Ovary (tissue), 9 donors: ENCODE data around the gene EBF4. TPM values are rescaled to one million over a fixed set of nuclear protein-coding genes. Genes with fewer than 3 reads are reported as not detected.

Experiments used
- DNase-seq, 5 donors: peaks; one replicate each; pipeline ENCODE4 v3.0.0-alpha.2; 2019 to 2020
- H3K27ac ChIP-seq, 2 donors: fragments of 200-600 bp; one replicate each; pipeline versions ENCODE4 v1.5.1 to v1.8.0; 2019 to 2022
- H3K27me3 ChIP-seq: fragments of 200-600 bp; one replicate; pipeline ENCODE4 v1.8.0; 2022
- H3K36me3 ChIP-seq: fragments of 200-600 bp; sonication (generic); one replicate; pipeline ENCODE4 v1.5.1; 2019
- H3K4me1 ChIP-seq: one replicate; pipeline ENCODE4 v1.8.1; 2013; ENCODE audit warnings: mild to moderate bottlenecking, moderate library complexity; ENCODE audit not compliant: insufficient read depth
- H3K4me3 ChIP-seq: fragments of 200-600 bp; sonication (generic); one replicate; pipeline ENCODE4 v1.5.1; 2017
- H3K9me3 ChIP-seq, 2 donors: fragments of 200-600 bp in 1 of 2; sonication (generic) in 1 of 2; one replicate each; pipeline versions ENCODE4 v1.5.1 to v1.8.1; 2013 to 2019; ENCODE audit warnings: mild to moderate bottlenecking in 1 of 2, moderate library complexity in 1 of 2
- CTCF ChIP-seq, 3 donors: fragments of 450-650 bp in 2 of 3; fragments of 200-600 bp in 1 of 3; IDR thresholded peaks; one replicate each; pipeline versions ENCODE4 v1.5.1 to v1.8.0; 2016 to 2022; ENCODE audit warnings: antibody characterized with exemption in 3 of 3, mild to moderate bottlenecking in 1 of 3
- EP300 ChIP-seq: sonication (generic); formaldehyde crosslinking; IDR thresholded peaks from one replicate; pipeline ENCODE4 v1.6.1; 2017; ENCODE audit warnings: antibody characterized with exemption
- POLR2A ChIP-seq: fragments of 450-650 bp; IDR thresholded peaks from one replicate; pipeline ENCODE4 v1.6.1; 2017; ENCODE audit warnings: antibody characterized with exemption, mild to moderate bottlenecking, moderate library complexity
- WGBS, 3 donors: extraction: QIAGEN DNeasy Blood & Tissue Kit in 1 of 3; methylation state at CpG; one replicate each; pipeline versions ENCODE4 v1.1.5 to v1.1.7; 2013 to 2017; 5-methylcytosine and 5-hydroxymethylcytosine counted together
- intact Hi-C, 4 donors: fragments of 100-400 bp; cut with DNase I; formaldehyde crosslinking; loops; one replicate each; pipeline versions ENCODE4 v1.11.0 to v1.15.1; 2022 to 2023
- polyA plus RNA-seq, 2 donors: library from polyadenylated mRNA; stranded (reverse); fragments of 200-250 nt in 1 of 2; fragments of 350-450 nt in 1 of 2; fragmentation: Illumina TruSeq in 1 of 2; extraction: RNeasy Lipid Tissue Mini Kit (QIAGEN cat#74804) in 1 of 2; gene quantifications; one replicate each; pipeline ENCODE4 v1.2.3, GENCODE V29; 2013 to 2014
- total RNA-seq, 7 donors: library from RNA; depleted of rRNA in 2 of 7; stranded (reverse); fragments of >200 nt in 2 of 7; fragmentation: NEBNext Ultra II Directional in 3 of 7; extraction: Animal tissue kit (Norgen Biotek cat#: 25700) in 3 of 7; gene quantifications; one replicate each; pipeline versions ENCODE4 v1.1.0 to v1.2.4, GENCODE V29; 2016 to 2023
- donor health status: DM: no; HTN: no; CAD: no; lungs with moderate emphysema.
- donor health status: DM: no; HTN: no; CAD: no.
- donor health status: Bipolar disorder and iron deficiency.
- donor health status: DM: yes; HTN: yes; CAD: no.
- donor health status: DM: no; HTN: no; CAD: no.
- donor health status: DM: yes; HTN: yes; CAD: no.

Gene EBF4
- total and polyA plus RNA-seq, 9 donors = 9.4 to 67.7 (median 36.2) TPM

- H3K4me1 ChIP-seq = peaks cover 7% of the 10 kb centered on the region
- H3K4me3 ChIP-seq = no peak overlapping the region
- DNase-seq = no peak
- H3K27ac ChIP-seq = no peak overlapping the region
- no peak for TF ChIP-seq CTCF (IDR thresholded peaks at IDR 0.05)
- TF ChIP-seq POLR2A = no peak
- no peak for TF ChIP-seq EP300
- H3K27me3 ChIP-seq = no peaks in the 10 kb centered on the region
- H3K9me3 ChIP-seq = no peaks in the 10 kb centered on the region
- WGBS, 3 donors = 75 to 82% (median 79%) methylated on average over 6 of the region's 6 CpGs
- intact Hi-C loops = no loop called here
- no peaks in the 10 kb centered on the region for H3K36me3 ChIP-seq
Measured at GRCh38 chr20:2798814-2799213, 106.2 kb downstream of the EBF4 start.

- Histone ChIP-seq H3K9me3 (no peaks in the 10 kb centered on the region), H3K4me3 (peak overlapping the region; percentile 29), H3K36me3 (no peaks in the 10 kb centered on the region), H3K27ac (no peak overlapping the region), H3K4me1 (peaks cover 7% of the 10 kb centered on the region), H3K27me3 (no peaks in the 10 kb centered on the region)
- TF ChIP-seq CTCF (IDR thresholded peaks at IDR 0.05) (no peak), POLR2A (no peak), EP300 (no peak)
- intact Hi-C loops = no loop called here
- no peak for DNase-seq
- WGBS, 3 donors = 28 to 36% (median 32%) methylated on average over 9 of the region's 9 CpGs
Measured at GRCh38 chr20:2799271-2799670, 106.7 kb downstream of the EBF4 start.

- peak in 2 of 5 donors; percentile 54 to 61 for DNase-seq
- Histone ChIP-seq H3K4me3 (peak overlapping the region; percentile 29), H3K9me3 (no peaks in the 10 kb centered on the region), H3K27ac (no peak overlapping the region), H3K4me1 (peaks cover 7% of the 10 kb centered on the region), H3K27me3 (no peaks in the 10 kb centered on the region), H3K36me3 (no peaks in the 10 kb centered on the region)
- intact Hi-C loops = no loop called here
- TF ChIP-seq POLR2A (no peak), CTCF (IDR thresholded peaks at IDR 0.05) (no peak), EP300 (no peak)
- 1 to 2% (median 1%) methylated on average over 45 to 61 of the region's 61 CpGs for WGBS, 3 donors
Measured at GRCh38 chr20:2799688-2800520, 107.3 kb downstream of the EBF4 start.

GRCh38 chr20:2800521-2801285 is 108.1 kb downstream of the EBF4 start, which contains the start of gene CPXM1:
CPXM1 (minus strand) TSS chr20:2800627; CDS start chr20:2800572, 55 bp downstream.
- TF ChIP-seq EP300 = no peak
- TF ChIP-seq POLR2A = no peak
- TF ChIP-seq CTCF (IDR thresholded peaks at IDR 0.05) = no peak
- DNase-seq = no peak
- Histone ChIP-seq H3K36me3 (no peaks in the 10 kb centered on the region), H3K9me3 (no peaks in the 10 kb centered on the region), H3K27me3 (no peaks in the 10 kb centered on the region), H3K4me1 (peaks cover 7% of the 10 kb centered on the region), H3K4me3 (peak within 1 kb of the TSS; percentile 29), H3K27ac (no peak within 1 kb of the TSS)
- WGBS, 3 donors = 6 to 22% (median 7%) methylated on average over 18 to 52 of the region's 52 CpGs
- intact Hi-C loops = no loop called here
